HG03196 (cell line): ENCODE measurements around the gene CUL9.

Experiments
- ATAC-seq: cut with Tn5 transposase; IDR thresholded peaks from one replicate; pipeline ENCODE4 v1.9.1; 2021; ENCODE audit not compliant: unreplicated experiment

CUL9 gene

GRCh38 chr6:43269273-43270007 is 87.4 kb downstream of the CUL9 start:
- ATAC-seq: no peak

GRCh38 chr6:43271103-43271815 is 89.3 kb downstream of the CUL9 start:
- ATAC-seq: no peak

DNA sequence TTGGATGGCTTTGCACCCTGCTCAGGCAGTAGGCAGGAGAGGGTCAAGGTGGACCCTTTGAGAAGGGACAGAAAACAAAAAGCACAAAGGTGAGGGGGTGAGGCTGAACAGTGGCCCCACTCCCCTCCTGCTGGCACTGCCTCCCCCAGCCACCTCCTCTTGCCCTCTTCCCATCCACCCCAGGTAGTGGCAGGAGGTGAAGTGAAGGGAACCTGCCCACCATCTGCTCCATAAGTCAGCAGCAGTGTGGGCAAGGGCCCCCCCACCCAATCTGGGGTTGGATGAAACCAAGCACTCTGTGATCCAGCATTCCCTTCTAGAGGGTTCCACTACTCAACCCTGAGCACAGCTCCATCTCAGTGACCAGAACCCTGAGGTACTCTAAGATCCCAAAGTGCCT is 89.9 kb downstream of the CUL9 start:
- no peak for ATAC-seq

GRCh38 chr6:43273707-43274106 is 91.7 kb downstream of the CUL9 start:
- no peak for ATAC-seq
